IMR-90 (cell line): ENCODE results near the gene TTF2. TPM values are rescaled to one million over a fixed set of nuclear protein-coding genes. Genes with fewer than 3 reads are reported as not detected.

Experiments
- ATAC-seq: fragments of 200-7000 bp; cut with Tn5 transposase; 2 replicates; pipeline ENCODE4 v1.9.1; 2020; ENCODE audit warnings: low read depth, mild to moderate bottlenecking, moderate library complexity
- BruUV-seq: library from RNA; stranded (reverse); fragments of 400-500 nt; replicated peaks from 2 replicates; lab custom pipeline; 2021; lab: Mats Ljungman, UMichigan
- CTCF ChIA-PET: fragments of 300-600 bp; formaldehyde crosslinking; extraction: SDS; loops from one replicate; lab custom pipeline; 2021; ENCODE audit warnings: antibody characterized with exemption; lab: Yijun Ruan, JAX
- POLR2A ChIA-PET: fragments of 300-600 bp; sonication (Branson Sonifier 250); formaldehyde crosslinking; loops from one replicate; lab custom pipeline; 2022; ENCODE audit warnings: antibody characterized with exemption; ENCODE audit not compliant: unreplicated experiment; lab: Charles Lee
- DNase-seq: peaks from one replicate; pipeline ENCODE4 v3.0.0; 2013
- H2AFZ ChIP-seq: replicated peaks from 2 replicates; pipeline ENCODE3; 2013; ENCODE audit warnings: low read length, mild to moderate bottlenecking; ENCODE audit not compliant: poor library complexity
- H2AK5ac ChIP-seq: 2 replicates; pipeline ENCODE4 v1.6.1; 2013; ENCODE audit warnings: low read depth, low read length, inconsistent platforms
- H2AK9ac ChIP-seq: replicated peaks from 2 replicates; pipeline ENCODE3; 2013; ENCODE audit warnings: mild to moderate bottlenecking, low read depth, low read length, moderate library complexity; ENCODE audit not compliant: poor library complexity
- H2BK120ac ChIP-seq: 2 replicates; pipeline ENCODE4 v1.6.1; 2013; ENCODE audit warnings: low read depth, low read length, inconsistent platforms
- H2BK15ac ChIP-seq: 3 replicates; pipeline ENCODE4 v1.6.1; 2013; ENCODE audit warnings: low read depth, low read length, inconsistent platforms
- H2BK20ac ChIP-seq: 2 replicates; pipeline ENCODE4 v1.6.1; 2013; ENCODE audit warnings: low read depth, mild to moderate bottlenecking, inconsistent platforms, low read length, moderate library complexity
- H2BK5ac ChIP-seq: 2 replicates; pipeline ENCODE4 v1.6.1; 2013; ENCODE audit warnings: mild to moderate bottlenecking, low read depth, low read length, inconsistent platforms; ENCODE audit not compliant: poor library complexity, severe bottlenecking
- H3K14ac ChIP-seq: replicated peaks from 2 replicates; pipeline ENCODE4 v1.6.1; 2013; ENCODE audit warnings: low read depth, low read length, inconsistent platforms
- H3K18ac ChIP-seq: 2 replicates; pipeline ENCODE4 v1.6.1; 2013; ENCODE audit warnings: low read depth, low read length, control low read depth
- H3K23ac ChIP-seq: 2 replicates; pipeline ENCODE4 v1.6.1; 2013; ENCODE audit warnings: low read depth, low read length, inconsistent platforms
- H3K27ac ChIP-seq: 2 replicates; pipeline ENCODE4 v1.5.1; 2013; ENCODE audit warnings: mild to moderate bottlenecking, control low read depth, low read length; ENCODE audit not compliant: insufficient read depth
- H3K27me3 ChIP-seq: 2 replicates; pipeline ENCODE4 v1.6.1; 2013; ENCODE audit warnings: low read length; ENCODE audit not compliant: control insufficient read depth, insufficient read depth
- H3K36me3 ChIP-seq: 2 replicates; pipeline ENCODE4 v1.6.1; 2013; ENCODE audit warnings: low read length, mixed read lengths; ENCODE audit not compliant: control insufficient read depth, insufficient read depth
- H3K4ac ChIP-seq: 2 replicates; pipeline ENCODE4 v1.6.1; 2013; ENCODE audit warnings: low read depth, low read length, inconsistent platforms
- H3K4me1 ChIP-seq: 2 replicates; pipeline ENCODE4 v1.6.1; 2013; ENCODE audit warnings: low read length, mixed read lengths; ENCODE audit not compliant: control insufficient read depth, insufficient read depth
- H3K4me2 ChIP-seq: 2 replicates; pipeline ENCODE4 v1.6.1; 2013; ENCODE audit warnings: low read depth, mild to moderate bottlenecking, control low read depth, low read length, moderate library complexity
- H3K4me3 ChIP-seq: 2 replicates; pipeline ENCODE4 v1.5.1; 2013; ENCODE audit warnings: low read depth, mild to moderate bottlenecking, control low read depth, low read length, moderate library complexity; ENCODE audit not compliant: insufficient read depth
- H3K56ac ChIP-seq: 2 replicates; pipeline ENCODE4 v1.6.1; 2013; ENCODE audit warnings: low read length, inconsistent platforms; ENCODE audit not compliant: insufficient read depth; ENCODE audit errors: extremely low read depth
- H3K79me1 ChIP-seq, 2 experiments: 2 replicates each; pipeline ENCODE4 v1.6.1; 2013; ENCODE audit warnings: low read length in 2 of 2, inconsistent platforms in 1 of 2, low read depth in 1 of 2
- H3K9ac ChIP-seq: 2 replicates; pipeline ENCODE4 v1.6.1; 2013; ENCODE audit warnings: low read depth, low read length, control low read depth
- H3K9me1 ChIP-seq: 2 replicates; pipeline ENCODE4 v1.6.1; 2013; ENCODE audit warnings: low read length, inconsistent platforms; ENCODE audit not compliant: insufficient read depth
- H3K9me3 ChIP-seq: 2 replicates; pipeline ENCODE4 v1.6.1; 2013; ENCODE audit warnings: low read length; ENCODE audit not compliant: control insufficient read depth, insufficient read depth
- H4K20me1 ChIP-seq: 2 replicates; pipeline ENCODE4 v1.6.1; 2013; ENCODE audit warnings: low read length, inconsistent platforms; ENCODE audit not compliant: insufficient read depth
- H4K5ac ChIP-seq: 2 replicates; pipeline ENCODE4 v1.6.1; 2013; ENCODE audit warnings: mild to moderate bottlenecking, low read depth, low read length, control low read depth
- H4K8ac ChIP-seq, 2 experiments: 2 replicates each; pipeline ENCODE4 v1.6.1; 2013; ENCODE audit warnings: low read depth in 2 of 2, low read length in 2 of 2, control low read depth in 1 of 2, inconsistent platforms in 1 of 2
- H4K91ac ChIP-seq: 2 replicates; pipeline ENCODE4 v1.6.1; 2013; ENCODE audit warnings: low read depth, low read length, inconsistent platforms; ENCODE audit not compliant: insufficient read depth
- BHLHE40 ChIP-seq: fragments of 150-350 bp; IDR thresholded peaks from 2 replicates; pipeline ENCODE4 v1.6.1; 2016; ENCODE audit warnings: mild to moderate bottlenecking, low read depth, low read length
- CEBPB ChIP-seq: IDR thresholded peaks from 2 replicates; pipeline ENCODE4 v1.6.1; 2012; ENCODE audit warnings: low read depth, low read length, improper control_type of control experiment
- NFE2L2 ChIP-seq: fragments of 150-350 bp; IDR thresholded peaks from 2 replicates; pipeline ENCODE4 v1.6.1; 2016; ENCODE audit warnings: low read depth, mild to moderate bottlenecking, low read length
- RAD21 ChIP-seq: IDR thresholded peaks from 2 replicates; pipeline ENCODE4 v1.6.1; 2012; ENCODE audit warnings: low read length, improper control_type of control experiment
- RCOR1 ChIP-seq: IDR thresholded peaks from 2 replicates; pipeline ENCODE4 v1.6.1; 2012; ENCODE audit warnings: mild to moderate bottlenecking, low read length, improper control_type of control experiment; ENCODE audit not compliant: insufficient replicate concordance
- WGBS, 2 experiments: methylation state at CpG; one replicate each; pipeline versions ENCODE4 v1.1.5 to v1.1.7; 2013; ENCODE audit warnings: missing lambda C conversion rate in 2 of 2; ENCODE audit not compliant: insufficient read length in 1 of 2; ENCODE audit errors: extremely low coverage in 2 of 2; 5-methylcytosine and 5-hydroxymethylcytosine counted together
- dilution Hi-C: fragments of 300-500 bp; cut with HindIII; formaldehyde crosslinking; loops from one replicate; pipeline ENCODE4 v1.14.3; 2018; ENCODE audit warnings: low sequenced_read_pairs; ENCODE audit not compliant: unreplicated experiment
- in situ Hi-C: fragments of 300-500 bp; cut with MboI; formaldehyde crosslinking; loops from 3 replicates; pipeline ENCODE4 v1.14.3; 2019; ENCODE audit warnings: low sequenced_read_pairs, inconsistent platforms, mixed read lengths
- intact Hi-C: fragments of 100-400 bp; cut with micrococcal nuclease; formaldehyde crosslinking; loops from 2 replicates; pipeline ENCODE4 v1.10.0; 2022
- polyA plus RNA-seq, 3 experiments: library from polyadenylated mRNA; depleted of rRNA; stranded (reverse); fragments of >200 nt; gene quantifications; 2 replicates each; pipeline ENCODE4 v1.2.3, GENCODE V29; 2012; ENCODE audit warnings: low replicate concordance in 1 of 3
- total RNA-seq: library from RNA; depleted of rRNA; stranded (reverse); fragments of >200 nt; gene quantifications from 2 replicates; pipeline ENCODE4 v1.2.3, GENCODE V29; 2012
- TF ChIP-seq, protein P1 (sequence below): fragments of 150-350 bp; IDR thresholded peaks from 2 replicates; pipeline ENCODE4 v1.6.1; 2016; ENCODE audit warnings: low read depth, mild to moderate bottlenecking, low read length, moderate library complexity, borderline replicate concordance

The TTF2 gene
- total and polyA plus RNA-seq, 2 of the 4 experiments (the other 2 are of a cell fraction): 11.5 to 14.7 TPM

DNA sequence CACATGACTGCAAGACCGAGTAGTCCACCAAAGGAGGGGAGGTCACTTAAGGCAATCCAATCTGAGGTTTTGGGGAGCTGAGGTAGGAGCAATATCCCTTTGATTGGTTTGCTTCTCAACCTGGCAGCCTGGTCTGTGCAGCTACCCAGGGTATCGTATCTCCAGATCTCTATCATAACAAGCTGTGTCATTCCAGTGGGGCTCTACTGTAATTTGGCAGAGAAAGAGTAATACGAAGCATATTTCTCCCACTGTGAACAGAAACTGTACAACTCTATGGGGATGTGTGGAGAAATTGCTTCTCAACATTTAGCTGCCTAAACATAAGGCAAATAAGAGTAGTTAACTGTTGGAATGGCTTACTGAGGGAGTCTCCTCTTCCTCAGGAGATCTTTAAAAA, 38.0 kb upstream of the TTF2 start:
- Histone ChIP-seq H4K8ac (no peak overlapping the region), H3K14ac (no peak overlapping the region), H4K91ac (no peak overlapping the region), H3K36me3 (no peaks in the 10 kb centered on the region), H2AFZ (no peak overlapping the region), H3K27ac (no peak overlapping the region), H4K20me1 (no peaks in the 10 kb centered on the region), H3K4me3 (no peak overlapping the region), H3K9ac (no peak overlapping the region), H3K27me3 (no peaks in the 10 kb centered on the region; the same call in 1 of the 2 replicates), H3K4ac (no peak overlapping the region), H3K56ac (no peak overlapping the region), H2BK5ac (no peak overlapping the region), H3K23ac (no peak overlapping the region), H2AK5ac (no peak overlapping the region), H2AK9ac (no peak overlapping the region), H2BK15ac (no peak overlapping the region), H3K4me2 (no peak overlapping the region), H3K4me1 (no peaks in the 10 kb centered on the region), H4K5ac (no peak overlapping the region), H3K9me3 (no peaks in the 10 kb centered on the region), H3K9me1 (no peaks in the 10 kb centered on the region), H2BK120ac (no peak overlapping the region), H3K18ac (no peak overlapping the region), H2BK20ac (no peak overlapping the region), H3K79me1 (no peaks in the 10 kb centered on the region)
- WGBS, 2 experiments: no CpG with 5 or more reads among the region's 3 CpGs
- POLR2A ChIA-PET: no interaction called here
- ATAC-seq (no peak), DNase-seq (no peak)
- dilution Hi-C loops (no loop called here), intact Hi-C loops (no loop called here), in situ Hi-C loops (no loop called here)
- no TSS peak for BruUV-seq
- TF ChIP-seq, protein P1, sequence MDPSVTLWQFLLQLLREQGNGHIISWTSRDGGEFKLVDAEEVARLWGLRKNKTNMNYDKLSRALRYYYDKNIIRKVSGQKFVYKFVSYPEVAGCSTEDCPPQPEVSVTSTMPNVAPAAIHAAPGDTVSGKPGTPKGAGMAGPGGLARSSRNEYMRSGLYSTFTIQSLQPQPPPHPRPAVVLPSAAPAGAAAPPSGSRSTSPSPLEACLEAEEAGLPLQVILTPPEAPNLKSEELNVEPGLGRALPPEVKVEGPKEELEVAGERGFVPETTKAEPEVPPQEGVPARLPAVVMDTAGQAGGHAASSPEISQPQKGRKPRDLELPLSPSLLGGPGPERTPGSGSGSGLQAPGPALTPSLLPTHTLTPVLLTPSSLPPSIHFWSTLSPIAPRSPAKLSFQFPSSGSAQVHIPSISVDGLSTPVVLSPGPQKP: no peak
- TF ChIP-seq RAD21: no peak
- no peak for TF ChIP-seq NFE2L2
- TF ChIP-seq RCOR1: no peak
- no peak for TF ChIP-seq BHLHE40
- TF ChIP-seq CEBPB: no peak
- CTCF ChIA-PET: no interaction called here
